ENCODE data around the gene DUSP7. TPM values are rescaled to one million over a fixed set of nuclear protein-coding genes. Genes with fewer than 3 reads are reported as not detected.

DUSP7 gene
- total RNA-seq, 1 experiment from 2014 or later: 16.6 TPM

GRCh38 chr3:52092271-52092660 is 35.9 kb upstream of the DUSP7 start:
- CTCF ChIA-PET: no interaction called here
- no peaks in the 10 kb centered on the region for H3K27me3 ChIP-seq (ENCODE audit: insufficient read depth, low read length)
- TF ChIP-seq JUND (IDR thresholded peaks at IDR 0.05): no peak
- TF ChIP-seq MAX (IDR thresholded peaks at IDR 0.05): no peak
- TF ChIP-seq EZH2 (IDR thresholded peaks at IDR 0.05): no peak
- no peak for TF ChIP-seq ATF3 (IDR thresholded peaks at IDR 0.05)
- no peak for TF ChIP-seq ZFX (IDR thresholded peaks at IDR 0.05)
- no peak for TF ChIP-seq SP1 (IDR thresholded peaks at IDR 0.05; ENCODE audit: low read depth)
- no peak for TF ChIP-seq FOSL1 (IDR thresholded peaks at IDR 0.05; ENCODE audit: low read depth)
- no peak for TF ChIP-seq CBX3 (IDR thresholded peaks at IDR 0.05; ENCODE audit: low read depth)
- no peak for TF ChIP-seq EGR1 (IDR thresholded peaks at IDR 0.05; ENCODE audit: low read depth)
- TF ChIP-seq ELF1 (IDR thresholded peaks at IDR 0.05; ENCODE audit: borderline replicate concordance, low read depth): no peak
- H3K9me3 ChIP-seq (ENCODE audit: control insufficient read depth in 1 of 2, insufficient read depth in 1 of 2, low read depth in 1 of 2, low read length in 2 of 2): no peaks in the 10 kb centered on the region
- H3K79me2 ChIP-seq (ENCODE audit: insufficient read depth, low read length): no peaks in the 10 kb centered on the region
- no peak overlapping the region for H3K4me2 ChIP-seq (ENCODE audit: low read length)
- POLR2A ChIA-PET: no interaction called here
- H3K4me3 ChIP-seq (replicated peaks in 1 of 2; ENCODE audit: low read depth in 1 of 2, low read length in 2 of 2): no peak overlapping the region
- peaks cover 23 to 49% of the 10 kb centered on the region in 2 experiments for H3K4me1 ChIP-seq (ENCODE audit: control insufficient read depth in 1 of 2, insufficient read depth in 2 of 2, low read length in 2 of 2)
- no peak overlapping the region for H2AFZ ChIP-seq (ENCODE audit: low read depth, low read length, poor library complexity, severe bottlenecking)
- peaks cover 0 to 5% of the 10 kb centered on the region in 2 experiments; a peak in 1 of 4 replicates for H3K36me3 ChIP-seq (ENCODE audit: control insufficient read depth in 1 of 2, insufficient read depth in 2 of 2, low read length in 2 of 2)
- DNase-seq (ENCODE audit: low read depth, low spot score) (no peak), ATAC-seq (no peak)
- H4K20me1 ChIP-seq (ENCODE audit: insufficient read depth): no peaks in the 10 kb centered on the region
- RAD21 ChIA-PET (ENCODE audit: low non-redundant PET in 1 of 2, low total read pairs in 2 of 2, uncharacterized antibody in 2 of 2, unreplicated experiment in 2 of 2): no interaction called here
- H3K27ac ChIP-seq (ENCODE audit: low read depth, low read length): no peak overlapping the region
- H3K9ac ChIP-seq (ENCODE audit: low read length): no peak overlapping the region
- no peaks in the 10 kb centered on the region for H3K9me2 ChIP-seq (ENCODE audit: insufficient read depth)
- BruUV-seq (replicated peaks): no TSS peak
- intact Hi-C loops (cut with micrococcal nuclease): no loop called here

- POLR2A ChIA-PET: no interaction called here
- Histone ChIP-seq H3K4me3 (replicated peaks in 1 of 2; ENCODE audit: low read depth in 1 of 2, low read length in 2 of 2) (no peak overlapping the region), H3K9me2 (ENCODE audit: insufficient read depth) (no peaks in the 10 kb centered on the region), H3K4me1 (ENCODE audit: control insufficient read depth in 1 of 2, insufficient read depth in 2 of 2, low read length in 2 of 2) (peaks cover 23 to 53% of the 10 kb centered on the region in 2 experiments), H3K4me2 (ENCODE audit: low read length) (no peak overlapping the region), H3K9me3 (ENCODE audit: control insufficient read depth in 1 of 2, insufficient read depth in 1 of 2, low read depth in 1 of 2, low read length in 2 of 2) (no peaks in the 10 kb centered on the region), H3K79me2 (ENCODE audit: insufficient read depth, low read length) (no peaks in the 10 kb centered on the region), H2AFZ (ENCODE audit: low read depth, low read length, poor library complexity, severe bottlenecking) (no peak overlapping the region), H3K27me3 (ENCODE audit: insufficient read depth, low read length) (no peaks in the 10 kb centered on the region), H4K20me1 (ENCODE audit: insufficient read depth) (no peaks in the 10 kb centered on the region), H3K9ac (ENCODE audit: low read length) (no peak overlapping the region), H3K36me3 (ENCODE audit: control insufficient read depth in 1 of 2, insufficient read depth in 2 of 2, low read length in 2 of 2) (0 out of 4 replicates have a peak, but pooled peaks cover 0 to 5% of the 10 kb centered on the region in 2 experiments), H3K27ac (ENCODE audit: low read depth, low read length) (no peak overlapping the region)
- TF ChIP-seq ZNF274 (IDR thresholded peaks at IDR 0.05; ENCODE audit: low read depth, low read length): no peak
- TF ChIP-seq CEBPB (IDR thresholded peaks at IDR 0.05; ENCODE audit: low read depth): no peak
- TF ChIP-seq ATF3 (IDR thresholded peaks at IDR 0.05): no peak
- TF ChIP-seq ELF1 (IDR thresholded peaks at IDR 0.05; ENCODE audit: borderline replicate concordance, low read depth): no peak
- no peak for TF ChIP-seq EGR1 (IDR thresholded peaks at IDR 0.05; ENCODE audit: low read depth)
- TF ChIP-seq POLR2A (IDR thresholded peaks at IDR 0.05; ENCODE audit: borderline replicate concordance, extremely low read depth, insufficient read depth, insufficient read length): no peak
- no peak for TF ChIP-seq TCF7L2 (IDR thresholded peaks at IDR 0.05; ENCODE audit: borderline replicate concordance, extremely low read depth, insufficient read depth, insufficient read length)
- no peak for TF ChIP-seq ZFX (IDR thresholded peaks at IDR 0.05)
- no peak for TF ChIP-seq FOSL1 (IDR thresholded peaks at IDR 0.05; ENCODE audit: low read depth)
- no peak for ATAC-seq
- RAD21 ChIA-PET (ENCODE audit: low non-redundant PET in 1 of 2, low total read pairs in 2 of 2, uncharacterized antibody in 2 of 2, unreplicated experiment in 2 of 2): no interaction called here
- intact Hi-C loops (cut with micrococcal nuclease): no loop called here
- DNase-seq (ENCODE audit: low read depth, low spot score): no peak
- CTCF ChIA-PET: no interaction called here
- no TSS peak for BruUV-seq (replicated peaks)
These were observed 35.4 kb upstream of the DUSP7 start for GRCh38 chr3:52091586-52092270.

All from HCT116 (cell line).